Stimulated activated CD4-positive, alpha-beta T cell treated with anti-CD3 and anti-CD28 coated beads, Interleukin-1b, Interleukin-23, amount 100 ng/mL, for 1 hour (primary cell): ENCODE measurements around the gene TRIM46.
"Not testable (repeated sequence)": the region's sequence is repeated elsewhere in the genome, so short reads cannot be mapped to it uniquely, and the experiment has no call there.

Source experiments
- DNase-seq, 2 donors: peaks; one replicate each; pipeline ENCODE4 v3.0.0-alpha.2; 2020; ENCODE audit warnings: low read depth in 2 of 2

Gene TRIM46

DNA sequence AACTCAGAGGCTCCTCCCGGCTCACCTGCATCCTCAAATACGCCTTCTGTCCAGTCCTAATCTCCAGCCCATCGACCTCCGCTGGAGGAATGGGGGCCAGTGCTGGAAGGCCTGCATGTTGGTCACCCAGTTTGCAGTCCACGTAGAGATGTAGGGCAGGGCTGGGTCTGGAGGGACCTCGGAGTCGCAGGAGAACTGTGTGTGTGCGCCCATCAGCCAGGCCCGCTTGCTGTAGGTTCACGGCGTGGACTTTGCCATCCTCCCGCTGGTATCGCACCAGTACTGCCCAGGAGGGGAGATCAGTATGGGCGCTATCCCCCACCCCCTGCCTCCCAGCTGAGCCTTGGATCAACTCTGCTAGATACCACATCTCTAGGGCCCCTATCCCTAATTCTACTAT is 31.4 kb downstream of the TRIM46 start:
- no peak for DNase-seq

DNA sequence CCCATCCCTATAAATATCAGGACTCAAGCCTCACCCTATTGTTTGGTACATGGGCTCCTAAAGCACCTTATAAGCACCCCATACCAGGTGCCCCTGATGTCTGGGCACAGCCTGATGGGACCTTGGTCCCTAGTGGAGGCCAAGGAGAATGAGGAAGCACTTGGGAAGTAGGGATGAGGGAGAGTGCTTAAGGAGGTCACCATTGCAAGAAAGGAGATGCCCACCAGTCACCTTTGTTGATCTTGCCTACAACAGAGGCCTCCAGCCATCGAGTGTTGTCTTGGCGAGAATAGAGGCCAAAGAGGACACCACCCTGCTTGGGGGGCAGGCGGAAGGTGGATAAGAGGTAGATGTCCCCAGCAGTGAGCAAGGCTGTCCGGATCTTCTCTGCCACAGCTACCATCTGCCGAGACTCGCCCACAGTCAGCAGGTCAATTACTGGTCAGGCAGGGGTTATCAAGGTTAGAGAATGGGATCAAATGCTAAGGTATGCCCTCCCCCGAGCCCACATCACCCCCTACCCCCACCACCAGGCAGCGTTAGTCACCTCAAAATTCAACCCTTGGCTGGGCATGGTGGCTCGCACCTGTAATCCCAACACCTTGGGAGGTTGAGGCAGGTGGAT is 32.4 kb downstream of the TRIM46 start:
- no peak for DNase-seq

DNA sequence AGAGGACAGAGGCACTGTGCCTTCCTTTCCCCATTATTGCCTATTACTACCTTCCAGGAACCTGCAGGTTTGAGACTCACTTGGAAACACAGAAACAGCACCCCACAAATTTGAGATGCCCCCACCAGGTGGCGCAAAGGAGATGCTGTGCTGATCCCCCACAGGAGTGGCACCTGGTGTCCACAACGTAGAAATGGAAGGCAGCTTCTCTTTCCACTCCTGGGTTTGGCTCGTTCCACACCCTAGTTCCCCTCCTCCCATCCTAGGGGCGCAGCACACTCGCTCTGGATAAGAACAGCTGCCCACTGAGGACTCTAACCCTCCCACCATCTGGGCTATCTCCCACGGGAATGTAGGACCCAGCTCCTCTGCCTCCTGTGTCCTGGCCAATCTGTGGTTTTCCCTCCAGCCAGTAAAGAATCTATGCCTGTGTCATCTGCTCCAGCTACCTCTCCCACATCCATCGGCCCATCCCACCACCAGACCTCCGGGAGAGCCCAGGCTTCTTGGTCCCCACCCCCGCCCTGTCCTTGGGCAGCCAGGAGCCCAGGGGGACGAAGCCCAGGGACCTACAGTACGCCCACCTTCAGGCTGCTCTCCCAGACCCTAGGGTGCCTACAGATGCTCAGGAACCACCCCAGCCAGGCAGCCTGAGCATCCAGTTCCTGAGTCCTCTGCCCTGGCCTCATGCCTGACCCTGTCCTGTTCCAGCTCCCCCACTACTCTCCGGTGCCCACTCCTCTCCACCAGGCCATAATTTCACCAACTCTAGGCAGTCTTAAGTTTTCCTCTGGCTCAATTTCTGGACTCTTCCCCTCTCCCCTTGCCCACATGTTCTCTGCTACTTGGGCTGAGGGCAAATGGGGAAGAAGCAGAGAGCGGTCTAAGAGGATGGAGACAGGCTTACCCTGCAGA is 33.5 kb downstream of the TRIM46 start:
- peak; percentile 81 to 89 for DNase-seq

DNA sequence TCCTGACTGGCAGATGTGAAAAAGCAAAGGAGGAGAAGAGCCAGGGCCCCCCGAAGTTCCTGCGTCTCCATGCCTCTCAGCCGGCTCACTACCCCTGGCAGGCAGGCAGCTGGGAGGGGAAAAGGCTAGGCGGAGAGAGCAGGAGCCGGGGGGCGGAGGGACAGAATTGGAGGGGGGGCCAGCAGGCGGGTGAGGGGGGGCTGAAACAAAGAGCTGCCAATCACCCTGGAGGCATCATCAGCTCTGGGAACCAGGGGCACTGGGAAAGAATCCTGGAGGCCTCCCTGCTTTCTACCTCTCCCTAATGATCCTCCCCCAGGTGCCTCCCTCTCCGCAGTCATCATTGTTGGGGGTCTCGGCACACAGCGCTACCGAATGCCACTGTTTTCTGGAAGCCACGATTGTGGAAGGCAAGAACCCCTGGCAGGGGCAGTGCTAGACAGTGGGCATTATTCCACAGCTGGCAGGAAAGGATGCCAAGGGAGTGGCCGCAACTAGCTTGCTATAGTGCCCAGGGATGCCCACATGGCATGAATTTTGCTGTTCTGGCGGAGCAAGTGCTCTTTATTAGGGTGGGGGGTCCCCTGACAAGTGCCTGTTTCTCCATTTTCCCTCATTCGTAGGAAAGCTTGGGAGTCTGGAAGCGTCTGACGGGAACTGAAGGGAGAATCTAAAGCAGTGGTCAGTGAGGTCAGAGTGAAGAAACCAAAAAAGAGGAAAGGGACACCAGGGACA is 34.3 kb downstream of the TRIM46 start, which contains the start of gene THBS3:
Gene THBS3 (minus strand): TSS at position 92 of the 735 bp plus-strand sequence. CDS start 21 bp downstream, at position 71.
- no peak for DNase-seq

DNA sequence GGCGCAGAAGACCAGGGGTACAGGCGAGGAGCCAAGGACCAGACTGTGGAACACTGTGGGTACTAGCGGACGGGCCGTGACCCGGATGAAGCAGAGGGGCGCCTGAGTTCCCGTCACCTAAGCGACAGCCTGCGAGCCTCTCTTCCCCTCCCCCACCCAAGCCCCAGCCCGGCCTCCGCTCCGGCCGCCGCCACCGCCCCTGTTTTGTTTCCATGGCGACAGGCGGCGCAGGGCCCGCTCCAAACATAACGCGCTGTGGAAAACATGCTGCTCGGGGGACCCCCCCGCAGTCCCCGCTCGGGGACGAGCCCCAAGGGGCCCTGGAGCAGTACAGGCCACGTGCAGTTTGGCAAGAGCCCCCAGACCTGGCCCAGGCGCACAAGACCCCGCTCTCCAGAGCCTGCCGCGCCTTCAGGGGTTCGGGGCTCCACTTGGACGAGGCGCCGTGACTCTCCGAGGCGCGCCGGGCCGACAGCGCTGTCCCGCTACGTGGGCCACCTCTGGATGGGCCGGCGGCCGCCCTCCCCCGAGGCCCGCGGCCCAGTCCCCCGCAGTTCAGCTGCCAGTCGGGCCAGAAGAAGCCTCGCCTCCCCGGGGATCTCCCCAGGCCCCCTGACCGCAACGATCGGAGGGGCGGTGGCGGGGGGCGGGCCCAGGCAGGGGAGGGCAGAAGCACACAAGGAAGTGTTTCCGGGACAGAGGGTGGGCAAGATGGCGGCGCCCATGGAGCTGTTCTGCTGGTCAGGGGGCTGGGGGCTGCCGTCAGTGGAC is 35.1 kb downstream of the TRIM46 start, which contains the start of gene MTX1:
Gene MTX1 (plus strand): TSS at position 155 of the 771 bp plus-strand sequence. CDS start 110 bp downstream, at position 265.
- peak; percentile 76 to 81 for DNase-seq

DNA sequence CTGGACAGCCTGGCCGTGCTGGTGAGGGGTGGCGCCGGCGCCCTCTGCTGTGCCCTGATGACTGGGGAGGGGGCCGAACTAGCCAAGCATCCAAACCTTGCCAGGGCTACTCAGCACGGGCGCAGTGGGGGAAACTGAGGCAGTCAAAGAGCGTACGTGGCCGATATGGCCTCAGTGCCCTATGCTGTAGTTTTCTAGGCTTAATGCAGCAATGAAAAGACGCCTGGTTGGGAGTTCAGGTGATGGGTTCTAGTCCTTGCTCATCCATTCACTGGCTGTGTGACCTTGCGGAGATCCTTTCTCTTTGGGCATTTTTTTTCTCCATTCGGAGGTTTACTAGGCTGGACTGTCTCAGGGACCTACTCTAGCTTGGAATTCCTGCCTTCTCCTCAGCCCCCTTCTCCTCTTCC is 35.7 kb downstream of the TRIM46 start:
- DNase-seq: no peak

DNA sequence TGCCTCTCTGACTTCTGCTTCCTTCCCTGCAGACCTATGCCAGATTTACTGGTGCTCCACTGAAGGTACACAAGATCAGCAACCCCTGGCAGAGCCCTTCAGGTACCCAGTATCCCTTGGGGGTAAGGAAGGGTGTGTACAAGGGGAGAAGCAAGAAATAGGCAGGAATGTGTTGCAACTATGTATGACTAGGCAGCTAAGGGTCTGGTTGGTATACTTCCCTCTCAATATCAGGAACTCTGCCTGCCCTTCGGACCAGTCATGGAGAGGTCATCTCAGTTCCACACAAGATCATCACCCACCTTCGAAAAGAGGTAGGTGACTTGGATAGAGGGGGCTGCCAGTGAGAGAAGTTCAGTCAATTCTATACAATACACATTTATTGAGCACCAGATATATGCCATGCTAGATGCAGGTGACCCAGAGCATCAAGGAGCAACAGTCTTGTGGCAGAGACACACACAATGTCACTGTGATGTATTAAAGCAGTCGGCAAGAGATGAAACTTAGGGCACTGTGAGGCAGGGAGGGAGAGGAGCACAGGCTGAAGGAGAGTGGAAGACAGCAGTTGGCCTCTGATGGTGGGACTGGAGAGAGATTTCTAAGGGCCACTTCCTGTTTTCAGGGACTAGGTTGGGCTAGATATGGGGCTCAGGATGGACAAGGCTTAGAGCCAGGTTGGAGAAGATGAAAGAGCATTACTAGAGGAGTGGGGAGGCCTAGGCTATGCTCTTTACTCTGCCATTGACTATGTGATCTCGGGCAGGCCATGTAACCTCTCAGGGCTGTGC is 36.9 kb downstream of the TRIM46 start:
- DNase-seq: no peak

DNA sequence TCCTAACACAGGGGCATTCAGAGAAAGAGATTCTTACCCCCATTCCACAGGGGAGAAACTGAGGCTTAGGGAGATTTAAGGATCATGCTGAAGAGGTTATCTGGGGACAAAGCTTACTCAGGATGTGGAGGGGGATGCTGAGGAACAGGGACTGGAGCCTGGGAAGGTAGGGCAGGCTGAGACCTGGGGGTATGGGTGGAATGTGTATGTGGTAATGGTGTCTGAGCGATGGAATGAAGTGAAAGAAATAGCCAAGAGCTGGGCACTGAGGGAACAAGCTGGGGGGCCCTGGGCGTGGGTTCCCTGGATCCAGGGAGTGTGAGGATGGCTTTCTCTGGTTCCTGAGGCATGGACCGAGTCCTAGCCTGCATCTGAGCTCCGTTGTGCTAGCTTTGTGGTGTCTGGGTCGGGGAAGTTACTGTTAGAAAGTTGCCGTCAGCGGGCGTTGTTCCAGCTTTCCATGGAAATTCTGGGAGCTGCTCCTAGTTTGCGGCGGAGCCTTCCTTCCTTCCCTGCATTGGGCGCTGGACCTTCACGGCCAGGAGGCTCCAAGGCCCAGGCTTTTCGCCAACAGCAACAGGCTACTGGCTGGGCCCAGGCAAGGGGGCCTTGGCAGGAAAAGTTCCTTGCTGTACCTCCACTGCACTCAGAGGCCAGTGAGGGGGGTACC is 37.9 kb downstream of the TRIM46 start:
- not testable (repeated sequence) for DNase-seq

DNA sequence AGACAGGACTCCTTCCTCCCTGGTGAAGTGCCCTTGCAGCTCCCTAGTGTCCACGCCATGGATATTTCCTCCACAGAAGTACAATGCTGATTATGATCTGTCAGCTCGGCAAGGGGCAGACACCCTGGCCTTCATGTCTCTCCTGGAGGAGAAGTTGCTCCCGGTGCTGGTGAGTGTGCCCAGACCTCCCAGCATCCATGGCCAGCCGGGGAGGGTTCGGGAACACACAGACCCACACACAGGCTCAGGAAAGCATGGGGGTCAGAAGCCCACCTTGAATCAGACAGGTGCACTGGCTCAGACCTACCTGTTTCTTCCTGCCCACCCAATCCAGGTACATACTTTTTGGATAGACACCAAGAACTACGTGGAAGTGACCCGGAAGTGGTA is 38.4 kb downstream of the TRIM46 start:
- DNase-seq: not testable (repeated sequence)

DNA sequence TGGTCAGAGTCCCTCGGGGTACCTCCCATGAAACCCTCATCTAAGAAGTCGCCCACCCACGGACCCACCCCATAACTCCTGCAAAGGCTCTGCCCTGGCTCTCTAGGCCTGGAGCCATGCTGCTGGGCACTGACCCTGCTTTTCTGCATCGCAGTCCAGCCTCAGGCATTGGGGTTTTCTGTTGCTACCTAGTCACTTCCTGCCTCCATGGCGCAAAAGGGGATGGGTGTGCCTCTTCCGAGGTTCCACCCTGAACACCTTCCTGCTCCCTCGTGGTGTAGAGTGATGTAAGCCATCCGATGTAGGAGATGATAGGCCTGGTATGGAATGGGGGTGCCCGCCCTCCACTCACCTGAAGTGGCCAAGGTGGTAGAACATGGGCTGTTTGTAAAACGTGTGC is 41.1 kb downstream of the TRIM46 start:
- DNase-seq: not testable (repeated sequence)

DNA sequence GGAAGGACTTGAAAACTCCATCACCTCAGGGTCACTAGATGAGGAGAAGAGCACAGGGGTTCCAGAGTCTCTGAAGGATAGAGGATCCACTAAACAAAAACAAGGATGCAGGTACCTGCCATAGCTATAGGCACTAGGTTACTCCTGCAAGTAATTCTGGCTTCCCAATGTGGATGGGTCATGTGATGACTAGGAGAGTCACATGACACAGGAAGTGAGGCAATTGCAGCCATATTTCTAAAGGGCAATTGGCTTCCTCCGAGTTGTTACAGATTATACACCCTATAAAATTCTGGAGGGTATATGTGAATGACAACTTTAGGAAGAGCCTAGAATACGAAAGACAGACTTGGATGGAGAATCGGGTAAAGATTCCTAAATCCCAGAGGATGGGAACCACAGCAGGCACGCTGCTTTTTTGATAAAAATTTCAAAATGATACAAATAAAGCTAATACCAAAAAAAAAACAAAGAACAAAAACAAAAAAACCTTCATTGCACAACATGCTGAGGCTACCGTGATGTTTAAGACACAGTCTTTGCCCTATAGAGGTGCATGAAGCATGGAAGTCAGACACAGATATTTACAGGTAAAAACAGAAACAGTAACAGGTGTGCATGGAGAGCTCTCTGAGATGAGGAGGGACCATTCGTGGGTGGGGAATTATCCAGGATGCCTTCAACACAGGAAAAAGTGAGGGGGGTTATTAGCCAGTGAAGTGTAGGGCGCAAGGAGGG is 45.4 kb downstream of the TRIM46 start:
- no peak for DNase-seq

DNA sequence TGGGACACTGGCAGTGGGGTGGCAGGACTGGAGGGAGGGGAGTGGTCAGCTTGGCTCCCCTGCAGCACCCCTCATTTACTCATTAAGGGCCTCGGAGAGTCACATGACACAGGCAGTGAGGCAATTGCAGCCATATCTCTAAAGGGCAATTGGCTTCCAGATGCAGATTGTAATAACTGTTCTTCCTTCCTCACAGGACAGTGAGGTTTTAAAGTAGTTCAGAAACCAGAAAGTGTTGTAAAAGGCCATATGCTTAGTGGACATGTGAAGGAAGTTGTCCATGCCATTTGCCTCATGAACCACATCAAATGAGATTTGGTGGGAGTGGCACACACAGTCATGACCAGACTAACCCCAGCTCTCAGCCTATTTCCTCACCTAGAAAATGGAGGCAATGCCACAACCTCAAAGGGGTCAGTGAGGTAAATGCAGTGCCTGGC is 46.0 kb downstream of the TRIM46 start:
- no peak for DNase-seq

DNA sequence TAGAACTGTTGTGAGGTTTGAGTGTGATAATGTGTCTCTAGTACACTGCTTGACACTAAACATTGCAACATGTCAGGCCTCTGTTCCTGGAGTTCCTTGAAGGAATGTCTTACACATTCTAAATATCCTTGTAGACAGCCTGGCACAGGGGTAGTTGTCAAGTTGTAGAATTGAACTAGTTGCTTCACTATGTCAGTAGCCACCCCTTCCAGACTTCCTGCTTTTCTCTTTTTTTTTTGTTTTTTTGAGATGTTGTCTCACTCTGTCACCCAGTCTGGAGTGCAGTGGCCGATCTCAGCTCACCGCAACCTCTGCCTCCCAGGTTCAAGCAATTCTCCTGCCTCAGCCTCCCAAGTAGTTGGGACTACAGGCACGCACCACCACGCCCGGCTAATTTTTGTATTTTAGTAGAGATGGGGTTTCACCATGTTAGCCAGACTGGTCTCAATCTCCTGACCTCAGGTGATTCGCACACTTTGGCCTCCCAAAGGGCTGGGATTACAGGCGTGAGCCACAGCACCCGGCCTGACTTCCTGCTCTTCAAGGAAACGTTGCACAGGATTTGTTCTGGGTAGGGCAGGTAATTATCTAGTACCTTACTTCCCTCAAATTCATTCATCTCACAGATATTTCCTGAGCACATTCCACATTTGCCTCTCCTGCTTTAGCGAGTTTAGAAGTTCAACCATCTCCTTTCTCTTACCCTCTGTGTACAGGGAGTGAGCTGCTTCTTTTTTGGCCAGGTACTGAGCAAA is 46.7 kb downstream of the TRIM46 start:
- DNase-seq: not testable (repeated sequence)

DNA sequence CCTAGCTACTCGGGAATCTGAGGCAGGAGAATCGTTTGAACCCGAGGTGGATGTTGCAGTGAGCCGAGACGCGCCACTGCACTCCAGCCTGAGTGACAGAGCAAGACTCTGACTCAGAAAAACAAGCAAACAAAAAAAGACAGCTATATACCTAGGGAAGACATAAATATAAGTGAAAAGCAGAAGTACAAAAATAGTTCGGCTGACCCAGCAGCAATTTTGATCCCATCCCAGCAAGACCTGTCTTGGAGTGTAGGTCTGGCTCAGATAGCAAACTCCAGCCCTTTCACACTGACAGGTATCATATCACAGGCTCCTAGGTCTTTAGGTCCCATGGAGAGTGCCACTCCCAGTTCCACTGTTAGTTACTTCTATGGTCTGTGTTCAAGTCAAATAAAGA is 49.4 kb downstream of the TRIM46 start:
- DNase-seq: no peak

DNA sequence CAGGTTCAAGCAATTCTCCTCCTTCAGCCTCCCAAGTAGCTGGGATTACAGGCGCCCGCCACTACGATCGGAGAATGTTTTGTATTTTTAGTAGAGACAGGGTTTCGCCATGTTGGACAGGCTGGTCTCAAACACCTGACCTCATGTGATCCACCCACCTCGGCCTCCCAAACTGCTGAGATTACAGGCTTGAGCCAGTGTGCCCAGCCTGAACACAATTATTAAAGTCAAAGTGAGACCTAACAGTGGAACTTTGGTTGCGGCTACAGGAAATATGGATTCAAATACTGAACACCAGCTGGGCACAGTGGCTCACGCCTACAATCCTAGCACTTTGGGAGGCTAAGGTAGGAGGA is 51.7 kb downstream of the TRIM46 start:
- DNase-seq: not testable (repeated sequence)

DNA sequence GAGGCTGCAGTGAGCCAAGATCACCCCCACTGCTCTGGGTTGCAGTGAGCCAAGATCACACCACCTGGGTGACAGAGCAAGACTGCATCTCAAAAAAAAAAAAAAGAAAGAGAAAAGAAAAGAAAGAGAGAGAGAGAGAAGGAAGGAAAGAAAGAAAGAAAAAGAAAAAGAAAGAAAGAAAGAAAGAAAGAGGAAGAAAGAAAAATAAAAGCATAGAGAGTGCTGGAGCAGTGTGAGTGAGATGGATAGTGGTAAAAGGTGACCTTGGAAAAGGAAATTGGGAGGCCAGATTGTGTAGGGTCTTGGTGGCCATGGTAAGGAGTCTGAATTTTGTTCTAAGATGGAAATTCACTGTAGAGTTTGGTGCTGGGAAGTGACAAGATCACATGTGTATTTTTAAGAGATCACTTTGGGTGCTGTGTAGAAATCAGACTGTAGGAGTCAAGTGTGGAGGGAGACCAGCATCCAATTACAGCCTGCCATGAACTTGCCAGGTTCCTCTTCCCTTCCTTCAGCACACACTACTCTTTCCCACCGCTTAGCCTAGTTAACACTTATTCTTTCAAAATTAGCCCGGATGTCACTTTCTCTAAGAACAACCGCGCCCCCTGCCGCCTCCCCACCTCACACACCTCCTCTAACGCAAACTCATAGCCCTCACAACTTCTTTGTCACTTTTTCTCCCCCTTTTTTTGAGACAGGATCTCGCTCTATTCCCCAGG is 52.7 kb downstream of the TRIM46 start:
- DNase-seq: peak; percentile 70

DNA sequence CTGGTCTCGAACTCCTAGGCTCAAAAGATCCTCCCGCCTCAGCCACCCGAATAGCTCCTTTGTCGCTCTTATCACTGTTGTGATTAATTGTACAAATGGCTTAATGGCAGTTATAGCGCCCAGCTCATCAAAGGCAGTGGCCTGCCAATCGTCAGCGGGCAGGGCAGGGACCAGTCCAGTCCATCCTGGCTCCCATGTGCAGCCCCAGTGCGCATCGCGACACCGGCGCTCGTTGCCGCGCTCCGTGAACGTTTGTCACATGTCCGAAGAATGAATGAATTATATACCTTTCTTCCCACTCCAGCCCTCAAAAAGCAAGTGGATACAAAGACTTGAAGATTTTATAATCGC is 53.2 kb downstream of the TRIM46 start:
- no peak for DNase-seq
